Measurements from ENCODE around the gene SAMD11.

- no peak for TF ChIP-seq POLR2A (IDR thresholded peaks at IDR 0.05)
- TF ChIP-seq CTCF (IDR thresholded peaks at IDR 0.05) = no peak
Observed at GRCh38 chr1:942411-942821, 18.7 kb downstream of the SAMD11 start.
